HG03060 (cell line): Measurements from ENCODE around the gene PTGES3L.
"Not testable (repeated sequence)": the region's sequence is repeated elsewhere in the genome, so short reads cannot be mapped to it uniquely, and the experiment has no call there.

ENCODE experiments used
- ATAC-seq: cut with Tn5 transposase; IDR thresholded peaks from one replicate; pipeline ENCODE4 v1.9.1; 2021; ENCODE audit warnings: low read depth, moderate number of reproducible peaks; ENCODE audit not compliant: unreplicated experiment

PTGES3L gene

DNA sequence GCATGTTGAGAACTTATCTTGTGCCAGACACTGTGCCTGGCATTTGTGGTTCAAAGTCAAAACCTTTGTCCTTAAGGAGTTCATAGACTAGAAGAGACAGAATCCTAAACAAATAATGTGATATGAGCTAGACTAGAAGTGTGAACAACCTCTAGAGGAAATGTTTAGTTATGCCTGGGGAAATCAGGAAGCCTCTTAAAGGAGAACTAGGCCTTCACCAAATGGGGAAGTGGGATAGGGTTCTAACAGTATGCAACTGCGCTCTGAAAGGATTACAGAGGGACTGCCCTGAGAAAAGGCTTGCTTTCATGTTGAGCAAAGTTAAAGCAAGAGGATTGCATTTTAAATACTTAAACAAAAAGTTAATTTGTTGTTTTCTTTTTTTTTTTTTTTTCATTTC lies 5.3 kb upstream of the PTGES3L start:
- ATAC-seq, result no peak

DNA sequence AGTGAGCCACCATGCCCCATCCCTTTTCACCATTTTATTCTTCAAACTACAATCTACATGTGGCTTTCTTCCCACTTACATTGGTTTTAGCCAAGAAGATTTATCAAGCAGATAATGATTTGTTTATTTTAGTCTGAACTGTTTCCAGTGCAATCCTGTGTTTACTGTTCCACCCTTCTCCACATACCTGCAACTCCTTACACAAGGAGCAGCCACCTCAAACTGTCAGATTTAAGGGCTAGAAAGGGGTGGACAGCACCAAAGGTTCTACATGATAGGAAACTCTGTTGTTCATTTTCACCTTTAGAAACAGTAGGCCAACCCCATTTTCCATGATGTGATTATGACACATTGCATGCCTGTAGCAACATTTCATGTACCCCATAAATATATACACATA lies 2.4 kb upstream of the PTGES3L start:
- no peak for ATAC-seq

DNA sequence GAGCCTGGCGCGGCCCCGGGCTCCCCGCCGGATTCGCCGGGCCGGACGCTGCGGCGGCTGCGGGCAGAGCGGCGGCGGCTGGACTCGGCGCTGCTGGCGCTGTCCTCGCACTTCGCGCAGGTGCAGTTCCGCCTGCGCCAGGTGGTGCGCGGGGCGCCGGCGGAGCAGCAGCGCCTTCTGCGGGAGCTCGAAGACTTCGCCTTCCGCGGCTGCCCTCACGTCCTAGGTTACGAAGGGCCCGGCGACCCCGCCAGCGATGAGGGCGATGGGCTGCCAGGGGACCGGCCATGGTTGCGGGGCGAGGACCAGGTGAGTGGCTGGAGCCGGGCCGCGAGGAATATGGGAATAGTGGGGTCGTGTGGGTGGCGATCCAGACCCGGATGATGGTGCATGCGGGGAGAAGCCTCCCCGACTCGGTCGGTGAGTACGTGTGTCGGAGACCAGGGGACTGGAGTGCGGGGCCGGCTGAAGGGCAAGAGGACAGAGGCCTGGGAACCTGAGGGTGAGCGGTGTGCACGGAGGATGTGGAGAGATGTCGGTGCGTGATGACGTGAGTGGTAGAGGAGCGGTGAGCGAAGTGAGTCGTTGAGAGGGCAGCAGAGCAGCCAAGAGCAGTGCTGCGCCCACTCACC lies 1.0 kb upstream of the PTGES3L start:
- no peak for ATAC-seq

DNA sequence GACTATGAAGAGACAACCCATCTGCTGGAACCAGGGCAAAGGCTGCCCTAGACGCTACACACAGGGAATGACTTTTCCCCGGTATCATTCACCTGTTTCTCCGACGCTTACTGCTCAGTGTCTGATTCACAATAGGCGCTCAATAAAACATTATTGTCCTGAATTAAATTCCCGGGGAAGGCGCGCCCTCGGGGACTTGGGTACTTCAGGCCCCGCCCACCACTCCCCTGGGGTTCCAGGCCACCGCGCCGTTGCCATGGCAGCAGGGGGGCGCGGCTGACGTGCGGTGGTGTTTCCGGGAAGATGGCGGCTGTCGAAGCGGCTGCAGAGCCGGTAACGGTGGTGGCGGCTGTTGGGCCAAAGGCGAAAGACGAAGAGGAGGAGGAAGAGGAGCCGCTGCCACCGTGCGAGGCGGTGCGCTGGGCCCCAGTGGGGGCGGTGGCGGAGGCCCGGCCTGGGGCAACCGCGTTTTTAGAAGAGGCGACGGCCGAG lies 440 bp upstream of the PTGES3L start, which contains the start of gene RUNDC1:
Gene RUNDC1, plus strand, starts transcription at position 292 of the 492 bp plus-strand sequence. Its CDS starts 12 bp downstream, at position 304.
- ATAC-seq, result peak; percentile 45

DNA sequence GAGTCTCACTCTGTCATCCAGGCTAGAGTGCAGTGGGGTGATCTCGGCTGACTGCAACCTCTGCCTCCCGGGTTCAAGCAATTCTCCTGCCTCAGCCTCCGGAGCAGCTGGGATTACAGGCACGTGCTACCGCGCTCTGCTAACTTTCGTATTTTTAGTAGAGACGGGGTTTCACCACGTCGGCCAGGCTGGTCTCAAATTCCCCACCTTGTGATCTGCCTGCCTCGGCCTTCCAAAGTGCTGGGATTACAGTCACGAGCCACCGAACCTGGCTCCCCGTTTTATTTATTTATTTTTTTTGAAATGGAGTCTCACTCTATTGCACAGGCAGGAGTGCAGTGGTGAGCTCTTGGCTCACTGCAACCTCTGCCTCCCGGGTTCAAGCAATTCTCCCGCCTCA lies 4.2 kb downstream of the PTGES3L start:
- ATAC-seq, result not testable (repeated sequence)

DNA sequence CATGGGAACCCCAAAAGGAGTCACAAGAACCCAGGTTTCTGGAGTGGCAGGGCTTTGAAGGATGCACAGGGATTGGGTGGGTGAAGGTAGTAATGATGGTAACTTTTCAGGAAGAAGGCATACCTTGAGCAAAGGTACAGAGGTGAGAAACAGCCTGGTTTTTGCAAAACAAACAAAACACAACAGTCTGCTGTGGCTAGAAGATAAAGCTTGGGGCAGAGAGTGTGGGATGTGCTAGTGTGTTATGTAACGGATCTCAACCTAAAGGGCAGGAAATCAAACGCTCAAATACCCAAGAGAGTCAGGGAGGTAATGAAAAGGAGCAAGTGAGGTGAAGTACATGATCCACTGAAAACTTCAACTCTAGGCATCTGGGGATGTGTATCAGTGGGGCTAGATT lies 4.6 kb downstream of the PTGES3L start:
- no peak for ATAC-seq

DNA sequence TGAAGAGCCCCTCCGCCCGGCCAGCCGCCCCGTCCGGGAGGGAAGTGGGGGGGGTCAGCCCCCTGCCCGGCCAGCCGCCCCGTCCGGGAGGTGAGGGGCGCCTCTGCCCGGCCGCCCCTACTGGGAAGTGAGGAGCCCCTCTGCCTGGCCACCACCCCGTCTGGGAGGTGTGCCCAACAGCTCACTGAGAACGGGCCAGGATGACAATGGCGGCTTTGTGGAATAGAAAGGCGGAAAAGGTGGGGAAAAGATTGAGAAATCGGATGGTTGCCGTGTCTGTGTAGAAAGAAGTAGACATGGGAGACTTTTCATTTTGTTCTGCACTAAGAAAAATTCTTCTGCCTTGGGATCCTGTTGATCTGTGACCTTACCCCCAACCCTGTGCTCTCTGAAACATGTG lies 6.6 kb downstream of the PTGES3L start:
- not testable (repeated sequence) for ATAC-seq

DNA sequence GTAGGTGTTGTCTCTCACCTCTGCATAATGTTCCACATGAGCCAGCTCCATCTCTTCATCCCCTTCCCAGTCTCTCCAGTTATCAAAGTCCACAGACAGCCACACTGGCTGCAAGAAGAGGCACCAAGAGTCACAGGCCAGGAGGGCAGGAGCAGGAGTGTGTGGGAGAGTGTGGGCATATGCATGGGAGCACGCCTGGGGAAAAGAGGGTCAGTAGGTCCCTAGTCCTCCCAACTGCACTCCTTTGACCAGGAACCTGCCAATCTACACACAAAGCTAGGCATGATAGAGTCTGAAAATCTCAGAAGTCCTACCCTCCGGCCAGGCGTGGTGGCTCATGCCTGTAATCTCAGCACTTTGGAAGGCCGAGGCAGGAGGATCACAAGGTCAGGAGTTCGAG lies 8.3 kb downstream of the PTGES3L start:
- no peak for ATAC-seq

DNA sequence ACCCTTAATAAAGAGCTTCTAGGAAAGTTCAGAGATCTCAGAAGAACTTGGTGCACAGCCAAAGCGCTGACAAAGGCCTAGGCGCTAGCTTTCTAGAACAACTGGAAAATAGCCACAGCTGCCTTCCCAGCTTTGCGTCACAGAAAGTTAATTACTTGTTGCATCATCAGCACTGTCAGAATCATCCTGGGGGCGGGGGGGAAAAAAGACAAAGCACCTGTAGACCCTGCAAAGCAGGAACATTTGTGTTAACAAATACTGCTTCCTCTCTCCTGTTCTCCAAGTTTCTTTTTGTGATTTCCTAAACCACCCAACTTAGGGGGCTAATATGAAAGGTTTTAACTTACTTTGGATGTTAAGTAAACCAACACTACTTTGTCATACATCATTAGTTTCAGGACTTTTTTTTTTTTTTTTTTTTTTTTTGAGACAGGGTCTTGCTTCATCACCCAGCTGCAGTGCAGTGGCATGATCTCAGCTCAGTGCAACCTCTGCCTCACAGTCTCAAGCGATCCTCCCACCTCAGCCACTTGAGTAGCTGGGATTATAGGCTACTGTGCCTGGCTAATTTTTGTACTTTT lies 10.8 kb downstream of the PTGES3L start:
- ATAC-seq, result no peak

DNA sequence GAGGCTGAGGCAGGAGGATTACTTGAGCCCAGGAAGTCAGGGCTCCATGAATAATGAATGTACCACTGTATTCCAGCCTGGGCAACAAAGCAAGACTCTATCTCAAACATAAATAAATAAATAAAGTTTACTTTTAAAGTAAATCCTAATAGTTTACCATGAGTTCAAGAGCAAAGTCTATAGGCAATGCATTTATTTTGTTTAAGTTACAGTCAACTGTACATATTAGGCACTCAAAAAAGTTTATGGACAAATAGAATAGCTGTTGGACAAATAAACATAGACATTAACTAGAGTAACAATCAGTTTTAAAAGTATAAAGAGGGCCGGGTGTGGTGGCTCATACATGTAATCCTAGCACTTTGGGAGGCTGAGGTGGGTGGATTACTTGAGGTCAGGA lies 12.0 kb downstream of the PTGES3L start:
- ATAC-seq, result no peak

DNA sequence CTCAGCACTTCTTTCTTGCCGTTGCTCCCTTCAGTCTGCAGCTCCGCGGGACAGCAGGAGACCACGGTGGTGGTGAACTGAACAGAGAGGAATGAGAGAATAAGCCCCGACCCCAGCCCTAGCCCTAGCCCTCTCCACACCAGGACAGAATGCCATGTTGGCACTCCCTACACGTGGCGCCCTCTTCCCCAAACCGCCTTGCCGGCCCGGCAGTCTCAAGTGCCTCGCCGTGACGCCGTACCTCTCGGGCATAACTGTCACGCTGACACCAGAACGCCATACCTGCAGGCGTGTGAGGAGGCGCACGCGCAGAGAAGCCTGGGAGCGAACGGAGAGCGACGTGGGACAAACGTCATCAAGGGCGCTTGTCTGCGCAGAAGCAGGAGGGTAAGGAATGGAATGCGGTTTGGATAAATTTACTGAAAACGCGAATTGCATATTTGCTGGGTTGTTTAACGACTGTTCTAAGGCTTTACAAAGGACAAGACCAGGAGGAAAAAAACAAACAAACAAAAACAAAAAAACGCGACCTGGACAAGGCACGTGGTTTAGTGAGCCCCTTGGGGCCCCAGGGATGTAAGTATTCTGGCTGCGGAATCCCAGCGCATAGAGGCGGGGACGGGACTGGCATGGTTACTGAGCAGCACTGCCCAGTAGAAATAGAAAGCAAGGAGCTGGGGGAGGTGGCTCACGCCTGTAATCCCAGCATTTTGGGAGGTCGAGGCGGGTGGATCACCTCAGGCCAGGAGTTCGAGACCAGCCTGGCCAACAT lies 15.5 kb downstream of the PTGES3L start, which contains the start of gene AARSD1:
Gene AARSD1, minus strand, starts transcription at position 294 of the 772 bp plus-strand sequence. Its CDS starts 14 bp downstream, at position 280.
- ATAC-seq, result no peak

DNA sequence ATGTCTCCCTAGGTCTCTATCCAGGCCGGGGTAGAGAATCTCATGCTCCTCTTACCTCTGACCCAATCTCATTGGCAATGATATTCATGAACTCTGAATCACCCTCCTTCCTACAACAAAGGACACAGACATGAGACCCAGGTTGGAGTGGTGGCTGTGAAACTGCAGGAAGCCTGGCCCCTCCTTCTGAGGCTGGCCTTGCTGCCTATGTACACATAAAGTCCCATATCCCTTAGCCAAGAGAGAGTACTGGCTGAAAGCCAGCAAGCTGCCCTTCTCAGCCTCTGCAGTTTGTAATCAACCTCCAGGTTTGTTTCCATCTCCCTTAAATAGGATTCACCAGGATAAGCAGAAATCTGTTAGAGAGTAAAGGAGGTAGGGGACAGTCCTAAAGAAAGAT lies 26.2 kb downstream of the PTGES3L start:
- no peak for ATAC-seq

DNA sequence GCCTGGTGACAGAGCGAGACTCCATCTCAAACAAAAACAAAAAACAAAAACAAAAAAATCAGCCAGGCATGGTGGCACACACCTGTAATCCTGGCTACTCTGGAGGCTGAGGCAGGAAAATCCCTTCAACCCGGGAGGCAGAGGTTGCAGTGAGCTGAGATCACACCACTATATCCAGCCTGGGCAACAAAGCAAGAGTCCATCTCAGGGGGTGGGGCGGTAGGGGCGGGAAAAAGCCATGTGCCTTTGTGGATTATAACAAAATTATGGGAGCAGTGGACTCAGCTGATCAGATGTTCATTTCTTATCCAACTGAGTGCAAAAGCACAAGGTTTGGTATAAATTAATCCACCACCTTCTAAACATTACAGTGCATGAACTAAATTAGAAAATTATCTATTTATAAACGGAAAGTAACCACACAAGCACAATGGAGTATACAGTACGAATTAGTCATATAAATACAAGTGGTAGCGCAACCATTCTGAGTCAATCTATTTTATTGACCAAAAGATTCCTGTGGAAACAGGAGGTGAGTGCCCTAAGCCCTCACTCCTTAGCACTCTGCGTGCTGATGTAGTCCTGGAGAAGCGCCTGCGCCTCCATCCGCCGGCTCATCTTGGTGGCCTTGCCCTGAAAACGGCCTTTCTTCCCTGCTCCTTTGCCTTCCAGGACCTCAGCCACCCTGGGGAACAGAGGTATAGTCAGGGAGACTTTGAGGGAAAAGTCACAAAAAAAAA lies 29.7 kb downstream of the PTGES3L start:
- no peak for ATAC-seq

DNA sequence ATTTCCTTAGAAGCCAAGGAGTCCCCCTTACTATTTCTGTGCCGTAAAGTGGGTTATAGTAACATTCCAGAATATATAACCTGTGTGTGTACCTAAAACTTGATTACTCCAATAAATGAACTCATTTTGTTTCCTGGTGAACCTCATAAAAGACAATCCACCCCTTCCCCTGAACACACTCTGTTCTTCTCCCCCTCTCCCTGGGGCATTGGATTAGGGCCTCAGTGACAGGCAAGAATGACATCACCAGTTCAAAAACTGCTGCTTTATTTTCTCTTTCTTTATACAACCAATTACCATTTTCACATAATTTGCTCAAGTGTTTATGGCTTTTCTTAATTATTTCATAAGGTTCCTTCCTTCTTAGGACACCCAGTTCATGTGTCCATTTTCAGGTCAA lies 33.1 kb downstream of the PTGES3L start:
- no peak for ATAC-seq

DNA sequence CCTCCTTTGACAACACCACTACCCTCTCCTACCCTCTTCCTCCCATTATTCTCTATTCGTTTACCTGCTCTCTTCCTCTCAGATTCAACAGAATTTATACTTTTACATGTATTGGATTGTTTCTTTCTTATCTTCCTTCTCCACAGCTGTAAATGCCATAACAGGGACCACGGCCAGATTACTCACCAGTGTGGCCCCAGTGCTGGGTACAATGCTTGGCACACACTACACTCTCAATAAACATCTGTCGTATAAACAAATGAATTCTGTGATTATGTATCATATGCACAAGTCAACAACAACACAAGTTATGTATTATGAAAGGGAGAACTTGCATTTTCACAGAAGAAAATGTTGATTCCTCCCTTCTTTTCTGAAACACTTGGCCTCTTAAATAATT lies 35.7 kb downstream of the PTGES3L start:
- no peak for ATAC-seq

DNA sequence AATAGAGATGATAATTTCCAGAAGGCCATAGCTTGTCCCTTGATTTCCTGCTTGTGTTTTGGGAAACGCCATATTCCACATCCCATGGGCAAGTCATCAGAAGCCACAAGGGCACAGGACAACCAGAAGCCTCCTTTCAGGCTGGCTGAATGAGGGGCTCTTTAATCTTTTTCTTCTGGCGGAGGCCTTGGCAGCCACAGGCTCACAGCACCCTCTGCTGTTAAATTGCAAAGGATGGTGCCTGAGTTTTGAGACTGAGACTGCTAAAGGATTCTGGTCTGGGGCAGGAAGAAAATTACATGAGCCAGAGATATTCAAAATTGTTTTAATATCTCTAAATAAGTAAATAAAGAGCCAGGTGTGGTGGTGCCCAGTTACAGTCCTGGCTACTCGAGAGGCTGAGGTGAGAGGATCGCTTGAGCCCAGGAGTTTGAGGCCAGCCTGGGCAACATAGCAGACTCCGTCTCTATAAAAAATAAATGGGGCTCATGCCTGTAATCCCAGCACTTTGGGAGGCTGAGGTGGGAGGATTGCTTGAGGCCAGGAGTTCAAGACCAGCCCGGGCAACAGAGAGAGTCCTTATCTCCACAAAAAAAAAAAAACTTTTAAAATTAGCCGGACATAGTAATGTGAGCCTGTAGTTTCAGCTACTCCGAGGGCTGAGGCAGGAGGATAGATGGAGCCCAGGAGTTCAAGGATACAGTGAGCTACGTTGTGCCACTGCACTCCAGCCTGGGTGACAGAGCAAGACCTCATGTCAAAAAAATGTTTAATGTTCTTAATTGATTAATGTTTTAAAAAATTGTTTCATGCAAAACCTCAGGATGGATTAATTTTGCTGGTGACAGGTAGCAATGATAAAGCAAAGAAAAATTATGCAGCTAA lies 41.9 kb downstream of the PTGES3L start:
- no peak for ATAC-seq

DNA sequence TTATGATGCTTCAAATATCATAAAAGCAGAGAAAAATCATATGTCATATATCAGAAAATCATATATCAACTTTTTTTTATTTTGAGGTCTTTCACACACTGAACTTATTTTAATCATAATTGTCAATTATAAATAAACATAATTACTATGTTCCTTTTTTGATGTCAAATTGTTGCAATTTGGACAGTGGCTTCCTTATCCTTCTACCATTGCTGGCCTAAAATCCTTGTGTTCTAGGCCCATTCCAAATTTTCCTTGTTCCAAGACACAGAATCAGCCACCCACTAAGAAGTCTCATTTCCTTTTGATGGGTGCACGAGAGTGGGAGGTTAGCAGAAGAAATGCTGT lies 50.4 kb downstream of the PTGES3L start:
- ATAC-seq, result no peak

DNA sequence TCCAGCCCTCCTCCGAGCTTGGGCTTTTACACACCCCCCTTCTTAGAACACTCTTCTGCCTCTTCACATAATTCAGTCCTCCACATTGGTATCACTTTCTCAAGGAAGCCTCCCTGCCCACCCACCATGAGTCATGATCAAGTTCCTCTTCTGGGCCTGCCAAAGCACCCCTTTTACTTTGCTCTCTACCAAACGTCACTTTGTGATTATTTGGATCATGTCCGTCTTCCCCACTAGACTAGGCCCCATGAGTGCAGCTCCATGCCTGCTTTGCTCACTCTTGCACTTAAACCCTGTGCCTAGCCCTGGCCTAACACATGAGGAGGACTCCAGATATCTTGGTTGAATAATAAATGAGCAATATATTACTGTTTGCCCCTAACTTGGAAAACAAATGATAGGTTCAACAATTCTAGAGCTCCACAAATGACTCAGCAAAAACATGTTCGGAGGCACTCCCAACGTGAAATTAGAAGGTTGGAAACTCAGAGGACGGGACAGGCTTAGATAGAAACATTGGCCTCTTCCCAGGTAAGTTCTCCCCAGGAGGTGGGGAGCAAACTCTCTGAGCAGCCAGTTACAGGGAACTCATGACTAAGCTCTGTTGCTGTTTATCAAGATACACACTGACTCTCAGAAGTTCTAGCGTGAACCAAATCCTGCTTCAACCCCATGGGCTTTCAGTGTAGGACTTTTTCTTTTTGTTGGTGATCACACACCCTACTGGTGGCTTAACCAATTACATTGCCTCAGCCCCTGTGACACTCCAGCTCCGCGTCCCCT lies 51.0 kb downstream of the PTGES3L start:
- ATAC-seq, result peak; percentile 72

DNA sequence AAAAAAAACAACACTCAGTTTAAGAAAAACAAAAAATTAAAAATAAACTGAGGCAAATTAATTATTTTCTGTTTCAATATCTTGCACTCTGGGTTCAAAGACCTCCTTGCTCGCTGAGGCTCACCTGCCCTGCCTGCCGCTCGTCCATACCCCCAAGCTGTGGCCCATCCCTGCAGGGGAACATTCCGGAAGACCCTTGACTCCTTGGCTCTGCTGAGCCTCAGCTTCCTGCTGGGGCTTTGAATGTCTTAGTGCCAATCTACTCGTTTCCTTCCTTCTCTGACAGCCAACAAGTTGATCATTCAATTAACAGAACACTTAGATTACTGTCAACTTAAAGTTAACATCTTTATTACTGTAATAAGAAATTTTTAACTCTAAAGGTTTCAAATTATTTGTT lies 55.0 kb downstream of the PTGES3L start:
- no peak for ATAC-seq
